Keratinocyte (primary cell): ENCODE results near the gene ELAVL4. TPM values are rescaled to one million over a fixed set of nuclear protein-coding genes. Genes with fewer than 3 reads are reported as not detected.

Experiments
- DNase-seq: peaks from one replicate; pipeline ENCODE4 v3.0.0-alpha.2; 2011; ENCODE audit warnings: low read depth, missing footprints, low spot score
- FAIRE-seq: peaks from 2 replicates; lab custom pipeline; 2011; peaks lifted over from hg19 to GRCh38; lab: Jason Lieb, UNC
- H2AFZ ChIP-seq: 2 replicates; pipeline ENCODE4 v1.6.0; 2012; ENCODE audit warnings: low read length, control low read depth, inconsistent platforms; ENCODE audit not compliant: control insufficient read depth
- H3K27ac ChIP-seq: 2 replicates; pipeline ENCODE4 v1.5.1; 2011; ENCODE audit warnings: low read length; ENCODE audit not compliant: control insufficient read depth, insufficient read depth
- H3K27me3 ChIP-seq: 3 replicates; pipeline ENCODE4 v1.6.0; 2011; ENCODE audit warnings: low read length; ENCODE audit not compliant: control insufficient read depth, insufficient read depth; ENCODE audit errors: extremely low read depth
- H3K36me3 ChIP-seq, 2 experiments: 2 replicates in 1 of 2; 3 replicates in 1 of 2; pipeline ENCODE4 v1.5.1; 2011; ENCODE audit warnings: low read length in 2 of 2, mild to moderate bottlenecking in 1 of 2; ENCODE audit not compliant: control insufficient read depth in 2 of 2, insufficient read depth in 2 of 2; ENCODE audit errors: extremely low read depth in 1 of 2
- H3K4me1 ChIP-seq: 3 replicates; pipeline ENCODE4 v1.5.1; 2011; ENCODE audit warnings: low read length; ENCODE audit not compliant: control insufficient read depth, insufficient read depth; ENCODE audit errors: extremely low read depth
- H3K4me2 ChIP-seq: 3 replicates; pipeline ENCODE4 v1.6.0; 2011; ENCODE audit warnings: low read depth, low read length; ENCODE audit not compliant: control insufficient read depth, insufficient read depth; ENCODE audit errors: extremely low read depth
- H3K4me3 ChIP-seq, 3 experiments: fragments of 200-600 bp in 1 of 3; sonication (generic) in 1 of 3; 2 replicates in 2 of 3; 3 replicates in 1 of 3; pipeline ENCODE4 v1.5.1; 2011 to 2016; ENCODE audit warnings: low read length in 3 of 3, mild to moderate bottlenecking in 3 of 3, control low read depth in 2 of 3, inconsistent platforms in 1 of 3, low read depth in 1 of 3, mixed read lengths in 1 of 3, mixed run types in 1 of 3, moderate library complexity in 1 of 3; ENCODE audit not compliant: control insufficient read depth in 2 of 3, insufficient read depth in 2 of 3; ENCODE audit errors: extremely low read depth in 1 of 3
- H3K79me2 ChIP-seq: 2 replicates; pipeline ENCODE4 v1.6.0; 2012; ENCODE audit warnings: low read length; ENCODE audit not compliant: control insufficient read depth, insufficient read depth
- H3K9ac ChIP-seq: 3 replicates; pipeline ENCODE4 v1.6.0; 2011; ENCODE audit warnings: low read length; ENCODE audit not compliant: control insufficient read depth, insufficient read depth; ENCODE audit errors: extremely low read depth
- H3K9me1 ChIP-seq: 3 replicates; pipeline ENCODE4 v1.6.0; 2011; ENCODE audit warnings: low read length; ENCODE audit not compliant: control insufficient read depth, insufficient read depth; ENCODE audit errors: extremely low read depth
- H3K9me3 ChIP-seq: 2 replicates; pipeline ENCODE4 v1.5.1; 2012; ENCODE audit warnings: low read depth, low read length; ENCODE audit not compliant: control insufficient read depth
- H4K20me1 ChIP-seq: 3 replicates; pipeline ENCODE4 v1.6.0; 2011; ENCODE audit warnings: low read length; ENCODE audit not compliant: control insufficient read depth, insufficient read depth; ENCODE audit errors: extremely low read depth
- CTCF ChIP-seq, 3 experiments: IDR thresholded peaks in 1 of 3; conservative IDR thresholded peaks in 1 of 3; optimal IDR thresholded peaks in 1 of 3; 2 replicates in 2 of 3; 3 replicates in 1 of 3; pipeline versions ENCODE3 to v1.5.1; 2011; ENCODE audit warnings: low read length in 3 of 3, mild to moderate bottlenecking in 3 of 3, moderate library complexity in 2 of 3, control low read depth in 1 of 3, inconsistent platforms in 1 of 3; ENCODE audit not compliant: insufficient read depth in 2 of 3; ENCODE audit errors: extremely low read depth in 1 of 3
- EZH2 ChIP-seq: IDR thresholded peaks from one replicate; pipeline ENCODE4 v1.6.1; 2012; ENCODE audit warnings: inconsistent platforms, mild to moderate bottlenecking, low read length, moderate library complexity
- dilution Hi-C: fragments of 300-500 bp; cut with MboI; formaldehyde crosslinking; loops from one replicate; pipeline ENCODE4 v1.7.0; 2020; ENCODE audit warnings: low sequenced_read_pairs; ENCODE audit not compliant: extremely low pct_ligation_motif_present
- polyA plus RNA-seq, 5 experiments: library from polyadenylated mRNA; depleted of rRNA in 3 of 5; stranded (reverse) in 3 of 5; stranded (forward) in 1 of 5; unstranded in 1 of 5; fragments of >200 nt; gene quantifications; 1 replicate in 1 of 5; 2 replicates in 3 of 5; 3 replicates in 1 of 5; pipeline versions ENCODE4 v1.2.1 to v1.2.3, GENCODE V29; 2011 to 2012; ENCODE audit warnings: missing spikeins in 2 of 5, low read depth in 1 of 5, low replicate concordance in 1 of 5

The ELAVL4 gene
- polyA plus RNA-seq, 1 donor (not counting 4 experiments of a cell fraction or from before 2014, with no cell fraction given) = not detected

DNA sequence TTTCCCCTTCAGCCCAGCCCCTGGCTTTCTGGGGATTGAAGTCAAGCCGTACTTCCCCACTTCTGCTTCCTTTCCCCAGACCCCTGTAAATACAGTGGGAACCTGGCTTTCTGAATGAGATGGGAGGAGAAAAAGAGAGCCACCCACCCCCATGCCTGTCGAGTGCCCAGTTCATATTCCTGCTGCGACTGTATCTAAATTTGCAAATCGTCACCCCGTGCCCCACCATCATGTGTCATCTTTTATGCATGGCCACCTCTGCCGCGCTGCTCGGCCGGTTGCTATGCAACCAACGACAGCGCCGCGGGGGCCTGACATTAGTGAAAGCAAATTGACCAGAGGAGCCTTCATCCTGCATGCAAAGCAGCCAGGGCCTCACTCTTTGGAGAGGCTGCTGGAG lies 143.0 kb downstream of the ELAVL4 start:
- DNase-seq = no peak
- Histone ChIP-seq H3K4me1 (no peaks in the 10 kb centered on the region), H2AFZ (no peak overlapping the region), H3K4me2 (no peak overlapping the region), H3K27ac (no peak overlapping the region), H3K9me3 (no peaks in the 10 kb centered on the region), H3K36me3 (no peaks in the 10 kb centered on the region), H3K79me2 (no peaks in the 10 kb centered on the region), H3K4me3 (no peak overlapping the region), H4K20me1 (no peaks in the 10 kb centered on the region), H3K9ac (no peak overlapping the region), H3K9me1 (no peaks in the 10 kb centered on the region), H3K27me3 (no peaks in the 10 kb centered on the region)
- TF ChIP-seq CTCF (optimal IDR thresholded peaks at IDR 0.05 in 1 of 3, IDR thresholded peaks at IDR 0.05 in 1 of 3, conservative IDR thresholded peaks at IDR 0.05 in 1 of 3; ENCODE audit: extremely low read depth in 1 of 3, insufficient read depth in 2 of 3, low read length in 3 of 3) = no peak
- TF ChIP-seq EZH2 = no peak
- dilution Hi-C loops = no loop called here
- FAIRE-seq = no peak

- no peak overlapping the region for H3K4me2 ChIP-seq
- H3K27ac ChIP-seq = no peak overlapping the region
- no peaks in the 10 kb centered on the region for H3K4me1 ChIP-seq
- no peaks in the 10 kb centered on the region for H3K79me2 ChIP-seq
- DNase-seq = no peak
- no peaks in the 10 kb centered on the region for H3K27me3 ChIP-seq
- H3K4me3 ChIP-seq = no peak overlapping the region
- H2AFZ ChIP-seq = no peak overlapping the region
- H3K9me1 ChIP-seq = no peaks in the 10 kb centered on the region
- H4K20me1 ChIP-seq = no peaks in the 10 kb centered on the region
- no peak for FAIRE-seq
- no peaks in the 10 kb centered on the region for H3K36me3 ChIP-seq
- H3K9ac ChIP-seq = no peak overlapping the region
- dilution Hi-C loops = no loop called here
- TF ChIP-seq EZH2 (no peak), CTCF (optimal IDR thresholded peaks at IDR 0.05 in 1 of 3, IDR thresholded peaks at IDR 0.05 in 1 of 3, conservative IDR thresholded peaks at IDR 0.05 in 1 of 3; ENCODE audit: extremely low read depth in 1 of 3, insufficient read depth in 2 of 3, low read length in 3 of 3) (no peak)
- no peaks in the 10 kb centered on the region for H3K9me3 ChIP-seq
Observed at GRCh38 chr1:50252196-50252595, 143.5 kb downstream of the ELAVL4 start.

Other genes starting within 250 kb of the ELAVL4 start
- gene AGBL4, start 85.0 kb upstream of the ELAVL4 start, polyA plus RNA-seq = not detected in 3 replicates